ENCODE measurements around the gene TMEM263.
"Not testable (repeated sequence)": the region's sequence is repeated elsewhere in the genome, so short reads cannot be mapped to it uniquely, and the experiment has no call there.

The TMEM263 gene

DNA sequence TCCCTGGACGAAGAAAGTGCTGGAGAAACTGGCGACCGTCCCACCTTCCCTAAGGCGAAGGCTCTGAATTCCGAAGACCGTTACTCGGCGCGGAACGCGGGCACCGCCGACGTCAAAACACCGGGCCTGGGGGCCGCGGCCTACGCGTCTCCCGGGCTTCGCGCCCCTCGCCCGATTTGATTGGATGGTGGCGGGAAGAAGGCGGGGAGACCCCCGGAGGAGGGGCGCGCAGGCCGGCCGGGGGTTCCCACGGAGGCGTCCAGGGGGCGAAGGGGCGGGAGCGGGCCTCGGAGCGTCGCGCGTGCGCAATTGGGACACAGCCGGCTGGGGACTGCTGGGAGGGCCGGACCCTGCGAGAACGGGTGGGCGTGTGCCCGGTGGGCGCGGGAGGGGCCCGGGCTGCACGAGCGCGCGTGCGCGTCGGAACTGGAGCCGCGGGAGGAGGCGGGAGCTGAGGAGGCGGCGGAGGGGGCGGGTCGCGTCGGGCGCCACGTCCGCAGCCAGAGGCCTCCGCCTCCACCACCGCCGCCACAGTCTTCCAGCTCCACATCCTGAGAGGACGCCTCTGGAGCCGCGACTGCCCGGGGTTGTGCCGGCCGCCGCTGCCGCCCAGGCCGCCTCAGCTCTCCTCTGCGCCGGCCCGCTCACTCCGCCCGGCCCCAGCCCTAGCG, at the start of gene TMEM263:
Gene TMEM263 (plus strand): TSS at position 531 of the 671 bp plus-strand sequence. CDS start 11,210 bp downstream, outside the sequence.
- no peak for FAIRE-seq
- peak; percentile 85 for DNase-seq (ENCODE audit: low spot score)

DNA sequence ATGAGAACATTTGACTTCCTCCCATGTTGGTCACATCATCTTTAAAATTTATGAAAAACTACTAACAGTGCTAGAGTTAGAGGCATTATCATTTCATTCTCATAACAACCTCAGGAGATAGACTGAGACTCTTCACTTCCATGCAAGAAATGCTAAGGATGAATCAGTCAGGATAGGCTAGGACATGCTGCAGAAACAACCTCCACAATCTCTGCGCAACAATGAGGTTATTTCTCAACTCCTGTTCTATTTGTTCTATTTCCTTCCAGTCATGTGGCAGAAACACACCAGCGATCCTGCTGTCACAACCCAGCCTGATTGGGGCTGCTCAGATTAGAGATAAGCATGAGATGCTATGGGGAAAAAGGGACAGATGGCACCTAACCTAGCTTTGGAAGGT, 49.0 kb upstream of the TMEM263 start:
- FAIRE-seq = no peak

DNA sequence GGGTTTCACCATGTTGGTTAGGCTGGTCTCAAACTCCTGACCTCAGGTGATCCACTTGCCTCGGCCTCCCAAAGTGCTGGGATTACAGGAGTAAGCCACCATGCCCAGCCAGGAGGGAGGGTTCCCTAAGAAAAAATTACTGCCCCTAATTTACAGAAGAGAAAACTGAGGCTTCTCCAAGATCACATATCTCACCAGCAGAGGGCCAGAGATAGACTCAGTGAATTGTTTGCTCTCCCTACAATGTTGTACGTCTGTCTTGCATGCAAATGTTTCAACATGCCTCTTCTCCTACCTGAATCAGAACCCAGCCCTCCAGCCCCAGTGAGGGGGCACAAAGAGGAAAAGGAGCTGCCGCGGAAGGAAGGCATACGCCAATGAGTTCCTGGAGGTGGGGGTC, 48.3 kb upstream of the TMEM263 start:
- DNase-seq (ENCODE audit: low spot score) (no peak), FAIRE-seq (no peak)

More for the DNA sequence above, 49.0 kb upstream of the TMEM263 start:
- no peak for DNase-seq (ENCODE audit: low spot score)

DNA sequence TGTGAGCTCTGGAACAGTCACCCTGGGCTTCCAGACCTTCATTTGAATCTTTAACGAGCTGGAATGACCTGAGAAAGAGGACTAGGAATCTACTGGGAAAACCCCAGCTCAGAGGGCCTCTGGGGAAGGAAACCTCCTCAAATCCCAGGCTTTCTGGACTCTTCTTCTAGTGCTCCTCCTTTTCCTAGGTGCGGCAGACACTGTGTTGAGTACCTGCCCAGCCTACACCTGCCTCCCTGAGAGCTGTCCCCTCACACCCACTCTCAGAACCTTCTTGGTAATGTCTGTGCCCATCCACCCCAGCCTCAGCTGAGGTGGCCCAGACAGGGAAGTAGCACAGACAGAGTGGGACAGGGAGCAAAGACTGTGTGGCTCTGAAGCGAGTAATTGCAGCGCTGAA, 47.9 kb upstream of the TMEM263 start:
- DNase-seq (ENCODE audit: low spot score) (no peak), FAIRE-seq (no peak)

DNA sequence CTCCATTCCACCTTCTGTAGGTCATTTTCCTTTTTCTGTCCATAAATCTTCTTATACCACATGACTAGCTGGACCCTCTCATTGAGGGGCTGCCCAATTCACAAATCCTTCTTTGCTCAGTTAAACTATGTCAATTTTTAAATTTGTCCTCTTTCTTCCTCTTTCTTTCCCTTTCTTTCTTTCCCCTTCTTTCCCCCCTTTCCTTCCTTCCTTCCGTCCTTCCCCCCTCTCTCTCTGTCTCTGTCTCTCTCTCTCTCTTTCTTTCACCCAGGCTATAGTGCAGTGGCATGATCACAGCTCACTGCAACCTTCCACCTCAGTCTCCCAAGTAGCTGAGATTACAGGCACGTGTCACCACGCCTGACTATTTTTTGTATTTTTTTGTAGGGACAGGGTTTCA, 47.1 kb upstream of the TMEM263 start:
- FAIRE-seq = no peak
- no peak for DNase-seq (ENCODE audit: low spot score)

DNA sequence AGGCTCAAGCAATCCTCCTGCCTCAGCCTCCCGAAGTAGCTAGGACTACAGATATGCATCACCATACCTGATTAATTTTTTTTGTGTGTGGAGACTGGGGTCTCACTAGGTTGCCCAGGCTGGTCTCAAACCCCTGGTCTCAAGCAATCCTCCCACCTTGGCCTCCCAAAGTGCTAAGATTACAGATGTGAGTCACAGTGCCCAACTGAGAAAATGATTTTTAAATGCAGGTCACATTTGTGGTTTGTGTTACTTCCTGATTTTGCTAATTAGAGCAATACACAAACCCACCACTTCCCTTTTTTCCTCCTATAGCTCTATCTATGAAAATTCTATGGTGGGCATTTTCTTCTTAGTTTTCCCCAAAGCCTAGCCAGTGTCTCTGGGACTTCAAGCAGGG, 45.5 kb upstream of the TMEM263 start:
- DNase-seq (ENCODE audit: low spot score) (no peak), FAIRE-seq (no peak)

DNA sequence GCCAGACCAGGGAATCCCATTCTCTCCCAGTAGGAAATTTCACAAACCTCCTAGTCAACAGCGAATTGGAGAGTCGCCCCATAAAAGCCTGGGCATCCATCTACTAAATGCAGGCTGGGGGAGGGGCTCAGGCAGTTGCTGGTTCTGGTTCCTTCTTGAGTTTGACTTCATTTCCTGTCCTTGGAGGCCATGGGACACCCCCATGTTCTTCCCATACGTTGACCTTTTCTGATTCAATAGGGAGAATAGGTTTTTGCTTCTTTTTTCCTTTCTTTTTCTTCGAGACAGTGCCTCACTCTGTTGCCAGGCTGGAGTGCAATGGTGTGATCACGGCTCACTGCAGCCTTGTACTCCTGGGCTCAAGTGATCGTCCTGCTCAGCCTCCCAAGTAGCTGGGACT, 44.1 kb upstream of the TMEM263 start:
- no peak for DNase-seq (ENCODE audit: low spot score)
- FAIRE-seq = no peak

DNA sequence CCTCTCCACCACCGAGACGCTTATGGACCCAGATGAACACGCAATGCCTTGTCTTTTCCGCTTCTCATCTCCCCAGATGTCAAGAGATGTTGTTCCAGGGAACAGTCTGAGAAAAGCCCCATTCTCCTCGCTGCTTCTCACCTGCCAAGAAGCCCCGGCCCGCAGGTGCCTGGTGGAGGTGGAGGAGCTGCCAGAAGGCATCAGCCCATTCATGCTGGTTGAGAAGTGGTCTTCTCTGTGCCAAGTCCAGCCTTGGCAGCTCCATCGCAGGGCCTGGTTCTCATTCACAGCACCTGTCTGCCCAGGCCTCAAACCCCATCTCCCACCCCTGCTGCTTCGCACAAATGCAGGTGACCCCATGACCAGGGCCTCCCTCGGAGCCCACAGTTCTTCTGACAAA, 42.3 kb upstream of the TMEM263 start:
- DNase-seq (ENCODE audit: low spot score) (no peak), FAIRE-seq (no peak)

DNA sequence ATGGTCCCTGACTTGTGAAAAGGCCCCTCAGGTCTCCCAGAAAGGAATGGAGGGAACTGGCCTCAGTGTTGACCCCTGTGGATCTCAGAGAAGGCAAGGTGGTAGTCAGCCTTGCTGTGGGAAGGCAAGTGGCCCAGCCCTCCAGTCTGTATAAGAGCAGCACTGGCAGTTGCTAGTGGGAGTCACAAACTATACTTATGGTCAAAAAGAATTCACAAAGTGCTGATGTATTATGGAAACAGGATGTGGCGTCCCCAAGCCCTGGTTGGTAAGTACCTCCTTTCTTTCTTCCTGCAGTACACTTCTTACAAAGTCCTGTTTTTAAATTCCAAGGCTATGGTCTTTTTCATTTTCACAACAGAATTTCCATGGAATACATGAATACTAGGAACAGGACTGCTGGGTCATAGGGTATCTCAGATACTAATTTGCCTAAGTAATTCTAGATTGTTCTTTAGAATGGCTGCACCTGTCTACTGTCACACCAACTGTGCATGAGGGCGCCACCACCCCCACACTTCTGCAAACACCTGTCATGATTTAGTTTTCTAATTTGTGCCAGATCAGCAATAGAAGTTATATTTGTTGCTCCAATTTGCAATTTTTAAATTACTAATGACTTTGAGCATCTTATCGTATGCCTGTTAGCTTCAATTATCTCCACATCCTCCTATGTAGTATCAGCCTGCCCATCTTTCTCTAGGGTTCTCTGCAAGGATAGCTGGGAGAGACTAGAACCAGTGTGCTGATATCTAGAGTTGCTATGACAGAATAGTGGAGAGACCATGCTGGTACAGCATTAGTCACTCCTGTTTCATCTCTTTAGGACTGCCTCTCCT, 40.7 kb upstream of the TMEM263 start:
- DNase-seq (ENCODE audit: low spot score) (no peak), FAIRE-seq (no peak)

DNA sequence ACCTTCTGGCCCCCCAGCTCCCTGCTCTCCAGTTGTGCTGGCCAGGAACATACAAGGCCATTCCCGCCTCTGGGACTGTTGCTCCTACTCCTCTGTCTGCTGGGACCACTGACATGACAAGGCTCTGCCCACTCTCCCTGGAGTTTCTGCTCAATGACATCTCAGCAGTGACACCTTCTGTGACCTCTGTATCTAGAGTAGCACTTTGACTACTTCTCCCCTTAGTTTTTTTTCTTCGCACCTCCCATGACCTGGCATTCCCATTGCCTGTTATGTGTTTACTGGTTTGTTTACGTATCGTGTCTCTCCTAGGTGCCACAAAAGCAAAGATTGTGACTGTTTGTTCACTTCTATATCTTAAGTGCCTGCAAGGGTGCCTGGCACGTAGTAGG, 40.1 kb upstream of the TMEM263 start:
- DNase-seq (ENCODE audit: low spot score) (no peak), FAIRE-seq (no peak)

DNA sequence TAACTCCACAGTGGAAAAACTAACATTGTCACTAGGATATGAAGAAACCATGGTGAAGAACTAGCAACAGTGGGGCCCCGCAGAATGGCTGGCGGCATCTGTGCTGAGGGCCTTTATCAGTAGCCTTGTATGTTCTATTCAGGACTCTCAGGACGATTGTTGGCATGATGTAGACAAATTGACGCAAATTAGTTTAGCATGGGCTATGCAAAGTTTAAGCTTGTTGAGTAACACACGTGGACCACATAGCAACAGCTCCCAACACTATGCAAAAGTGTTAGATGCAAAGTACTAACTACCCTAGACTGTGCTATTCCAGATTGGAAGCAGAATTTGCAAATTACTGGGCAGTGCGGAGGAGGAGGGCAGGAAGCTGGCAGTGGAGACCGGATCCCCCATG, 38.2 kb upstream of the TMEM263 start:
- no peak for FAIRE-seq
- no peak for DNase-seq (ENCODE audit: low spot score)

DNA sequence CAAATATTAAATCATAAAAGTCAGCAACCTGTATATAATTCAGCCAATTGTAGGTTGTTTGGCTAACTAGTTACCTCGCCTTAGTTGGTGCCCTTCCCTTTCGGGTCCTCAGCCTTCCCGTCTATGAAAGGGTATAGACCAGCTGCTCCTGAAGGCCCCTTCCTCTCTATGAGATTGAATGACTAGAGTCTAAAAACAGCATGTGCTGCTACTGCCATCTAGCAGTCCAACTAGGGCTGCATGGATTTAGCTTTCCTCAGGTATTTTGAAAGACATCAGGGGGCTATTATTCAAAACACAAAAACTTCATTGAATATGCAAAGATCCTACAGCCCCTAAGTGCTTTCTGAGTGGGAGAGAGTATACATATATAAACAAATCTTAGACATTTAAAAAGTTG, 37.0 kb upstream of the TMEM263 start:
- DNase-seq (ENCODE audit: low spot score) (no peak), FAIRE-seq (no peak)

DNA sequence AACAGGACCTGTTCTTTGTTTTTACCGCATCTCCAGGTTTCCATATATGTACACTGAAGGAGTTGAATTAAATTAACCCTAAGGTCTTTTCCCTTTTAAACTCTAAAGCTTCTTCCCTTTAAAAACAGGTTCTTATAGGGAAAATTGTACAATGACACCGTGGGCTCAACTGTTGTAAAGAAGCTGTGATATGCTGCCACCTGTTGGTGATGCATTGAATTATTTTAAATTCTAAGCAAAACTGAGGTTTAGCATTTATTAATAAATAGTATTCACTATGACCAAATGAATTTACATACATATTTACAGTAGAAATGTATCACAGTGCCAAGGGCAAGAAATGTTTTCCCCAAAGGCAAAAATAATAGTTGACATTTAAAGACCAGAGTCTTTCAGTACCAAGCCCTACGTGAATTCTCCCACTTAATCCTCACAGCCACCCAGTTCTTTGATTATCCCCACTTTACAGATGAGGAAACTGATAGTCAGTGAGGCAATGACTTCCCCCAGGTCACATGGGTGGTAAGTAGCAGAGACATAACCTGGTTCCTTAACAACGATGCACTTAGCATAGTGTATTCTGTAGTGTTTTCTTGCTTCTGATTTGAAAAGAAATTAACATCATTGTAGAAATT, 35.7 kb upstream of the TMEM263 start:
- DNase-seq (ENCODE audit: low spot score) (peak; percentile 31), FAIRE-seq (peak; percentile 71)

DNA sequence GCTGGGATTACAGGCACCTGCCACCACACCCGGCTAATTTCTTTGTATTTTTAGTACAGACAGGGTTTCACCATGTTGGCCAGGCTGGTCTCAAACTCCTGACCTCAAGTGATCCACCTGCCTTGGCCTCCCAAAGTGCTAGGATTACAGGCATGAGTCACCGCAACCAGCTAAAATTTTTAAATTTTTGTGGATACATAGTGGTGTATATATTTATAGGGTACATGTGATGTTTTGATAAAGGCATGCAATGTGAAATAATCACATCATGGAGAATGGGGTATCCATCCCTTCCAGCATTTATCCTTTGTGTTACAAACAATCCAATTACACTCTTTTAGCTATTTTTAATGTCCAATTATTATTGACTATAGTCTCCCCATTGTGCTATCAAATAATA, 33.7 kb upstream of the TMEM263 start:
- not testable (repeated sequence) for FAIRE-seq; DNase-seq (ENCODE audit: low spot score)

DNA sequence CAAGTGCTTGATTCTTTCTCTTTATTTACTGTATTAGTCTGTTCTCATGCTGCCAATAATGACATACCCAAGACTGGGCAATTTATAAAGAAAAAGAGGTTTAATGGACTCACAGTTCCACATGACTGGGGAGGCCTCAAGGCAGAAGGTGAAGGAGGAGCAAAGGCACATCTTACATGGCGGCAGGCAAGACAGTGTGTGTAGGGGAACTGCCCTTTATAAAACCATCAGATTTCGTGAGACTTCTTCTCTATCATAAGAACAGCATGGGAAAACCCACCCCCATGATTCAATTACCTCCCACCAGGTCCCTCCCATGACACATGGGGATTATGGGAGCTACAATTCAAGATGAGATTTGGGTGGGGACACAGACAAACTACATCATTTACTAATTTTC, 32.1 kb upstream of the TMEM263 start:
- DNase-seq (ENCODE audit: low spot score); FAIRE-seq: not testable (repeated sequence)

DNA sequence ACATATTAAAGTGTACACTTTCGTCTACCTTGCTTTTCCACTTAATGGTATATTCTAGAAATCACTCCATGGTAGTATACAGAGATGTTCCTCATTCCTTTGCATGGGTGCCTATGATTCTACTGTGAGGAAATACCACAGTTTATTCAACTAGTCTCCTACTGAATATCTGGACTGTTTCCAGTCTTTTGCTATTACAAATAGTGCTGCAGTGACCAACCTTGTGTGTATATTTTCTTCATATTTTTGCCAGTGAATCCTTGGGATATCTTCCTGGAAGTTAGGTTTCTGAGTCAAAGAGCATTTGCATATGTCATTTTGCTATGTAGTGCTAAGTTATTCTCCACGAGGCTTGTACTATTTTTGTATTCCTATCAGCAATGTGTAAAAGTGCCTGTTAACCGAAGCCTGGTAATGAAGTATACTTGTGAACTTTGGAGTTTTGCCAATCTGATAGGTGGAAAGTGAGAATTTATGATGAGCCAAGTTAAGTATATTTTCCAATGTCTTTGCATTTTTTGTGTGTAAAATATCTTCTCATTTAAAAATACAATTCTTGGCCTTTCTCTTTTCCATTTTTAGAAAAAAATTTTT, 31.3 kb upstream of the TMEM263 start:
- no peak for FAIRE-seq
- no peak for DNase-seq (ENCODE audit: low spot score)

DNA sequence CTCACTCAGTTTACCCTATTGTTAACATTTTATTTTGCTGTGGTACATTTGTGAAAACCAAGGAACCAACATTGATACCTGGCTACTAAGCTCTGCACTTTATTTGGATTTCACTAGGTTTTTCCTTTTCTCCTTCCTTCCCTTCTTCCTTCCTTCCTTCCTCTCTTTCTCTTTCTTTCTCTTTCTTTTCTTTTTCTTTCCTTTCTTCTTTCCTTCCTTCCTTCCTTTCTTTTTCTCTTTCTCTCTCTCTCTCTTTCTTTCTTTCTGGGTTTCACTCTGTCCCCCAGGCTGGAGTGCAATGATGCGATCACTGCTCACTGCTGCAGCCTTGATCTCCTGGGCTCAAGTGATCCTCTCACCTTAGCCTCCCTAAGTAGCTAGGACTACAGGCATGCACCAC, 29.1 kb upstream of the TMEM263 start:
- DNase-seq (ENCODE audit: low spot score) (no peak), FAIRE-seq (no peak)

DNA sequence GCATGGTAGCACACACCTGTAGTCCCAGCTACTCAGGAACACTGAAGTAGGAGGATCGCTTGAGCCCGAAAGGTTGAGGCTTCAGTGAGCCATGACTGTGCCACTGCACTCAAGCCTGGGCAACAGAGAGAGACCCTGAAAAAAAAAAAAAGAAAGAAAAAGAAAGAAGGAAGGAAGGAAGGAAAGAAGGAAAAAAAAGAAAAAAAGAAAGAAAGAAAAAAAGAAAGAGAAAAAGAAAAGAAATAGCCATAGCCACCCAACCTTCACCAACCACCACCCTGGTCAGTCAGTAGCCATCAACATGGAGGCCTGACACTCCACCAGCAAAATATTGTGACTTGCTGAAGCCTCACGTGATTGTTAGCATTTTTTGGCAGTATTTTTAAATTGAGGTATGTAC, 21.4 kb upstream of the TMEM263 start:
- no peak for FAIRE-seq
- no peak for DNase-seq (ENCODE audit: low spot score)

DNA sequence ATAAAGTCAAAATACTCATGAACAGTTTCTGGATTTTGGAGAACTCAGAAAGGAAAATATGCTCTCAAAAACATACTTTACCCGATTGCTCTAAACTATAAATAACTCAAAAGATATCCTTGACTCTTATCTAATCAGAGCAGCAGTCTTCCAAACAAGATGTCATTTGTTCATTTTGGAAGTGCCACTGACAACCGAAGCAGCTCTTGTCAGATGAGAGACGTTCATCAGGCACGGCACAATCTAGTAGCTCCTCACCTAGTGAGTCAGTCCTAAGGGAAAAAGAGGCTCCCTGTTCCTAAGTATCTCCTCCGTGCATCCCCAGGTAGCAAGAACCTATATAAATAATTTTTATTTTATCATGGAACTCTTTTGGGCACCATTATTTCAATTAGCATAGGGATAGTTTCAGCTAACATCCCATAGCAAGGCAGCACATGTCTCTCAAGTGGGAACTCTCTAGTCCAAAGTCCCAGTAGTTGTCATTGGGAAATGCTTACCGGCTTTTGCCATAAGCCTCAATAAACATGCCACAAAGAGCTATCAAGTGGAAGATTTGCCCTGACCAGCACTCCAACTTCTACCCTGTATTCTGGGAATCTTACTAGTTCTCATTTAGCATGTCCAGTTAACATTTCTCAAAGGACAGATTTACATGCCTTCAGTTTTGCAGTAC, 14.1 kb upstream of the TMEM263 start:
- no peak for FAIRE-seq
- no peak for DNase-seq (ENCODE audit: low spot score)

DNA sequence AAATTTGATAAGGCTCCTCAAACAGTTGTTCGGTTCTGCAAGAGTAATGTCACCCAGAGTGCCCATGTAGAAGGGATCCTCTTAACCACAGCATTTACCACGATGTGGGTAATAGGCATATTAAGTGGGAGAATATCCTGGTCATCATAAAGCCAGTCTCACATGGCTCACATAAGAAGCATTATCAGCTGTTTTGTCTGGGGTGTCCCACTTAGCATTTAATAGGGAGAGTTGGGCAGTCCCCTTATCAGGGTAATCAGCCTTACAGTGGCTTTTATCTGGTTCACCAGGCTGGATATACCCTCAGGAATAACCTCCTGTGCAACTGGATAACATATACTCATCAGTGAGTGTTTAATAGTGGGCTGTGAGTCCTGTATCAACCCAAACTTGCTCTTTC, 12.9 kb upstream of the TMEM263 start:
- FAIRE-seq = no peak
- DNase-seq (ENCODE audit: low spot score) = no peak

DNA sequence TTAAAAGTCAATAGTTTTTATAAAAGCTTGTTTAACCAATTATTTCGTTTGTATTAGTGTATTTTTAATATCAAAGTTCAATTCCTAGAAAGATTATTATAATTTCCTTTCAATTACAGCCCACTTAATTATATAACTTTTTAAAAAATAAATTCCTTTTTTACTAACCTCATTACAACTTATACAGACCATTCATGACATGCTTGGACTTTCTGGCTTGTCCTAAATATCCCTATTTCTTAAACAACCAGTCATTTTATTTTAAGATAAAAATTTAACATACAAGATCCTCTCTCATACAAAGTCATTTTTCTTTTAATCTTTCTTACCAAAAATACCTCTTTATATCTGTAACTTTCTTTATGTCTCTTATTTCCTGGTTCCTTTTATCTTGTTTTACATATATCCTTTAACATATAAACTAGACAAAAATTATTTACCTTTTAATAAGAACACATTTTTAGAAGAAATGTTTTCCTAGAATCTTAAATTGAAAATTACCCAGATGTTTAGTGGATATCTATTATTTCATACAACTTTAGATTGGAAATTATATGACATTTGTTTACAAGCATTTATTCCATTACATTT, 10.4 kb upstream of the TMEM263 start:
- no peak for DNase-seq (ENCODE audit: low spot score)
- FAIRE-seq = peak; percentile 67

All from RCC 7860 (cell line).